GM23248 (cell line): ENCODE data around the gene NCF4. TPM values are rescaled to one million over a fixed set of nuclear protein-coding genes. Genes with fewer than 3 reads are reported as not detected.

ENCODE experiments used
- DNase-seq: peaks from one replicate; pipeline ENCODE4 v3.0.0-alpha.2; 2015
- H2AFZ ChIP-seq: fragments of 200-600 bp; sonication (generic); 2 replicates; pipeline ENCODE4 v1.6.1; 2016; ENCODE audit warnings: antibody characterized with exemption
- H3F3A ChIP-seq: fragments of 200-600 bp; sonication (generic); 2 replicates; pipeline ENCODE4 v1.6.1; 2016; ENCODE audit warnings: mild to moderate bottlenecking, antibody characterized with exemption, mixed run types; ENCODE audit not compliant: insufficient read depth
- H3K27ac ChIP-seq: fragments of 200-600 bp; sonication (generic); 2 replicates; pipeline ENCODE4 v1.5.1; 2016; ENCODE audit warnings: mild to moderate bottlenecking
- H3K27me3 ChIP-seq: fragments of 200-600 bp; sonication (generic); replicated peaks from 2 replicates; pipeline ENCODE4 v1.6.1; 2016; ENCODE audit warnings: mild to moderate bottlenecking; ENCODE audit not compliant: insufficient read depth
- H3K36me3 ChIP-seq: fragments of 200-600 bp; sonication (generic); 2 replicates; pipeline ENCODE4 v1.6.1; 2016; ENCODE audit warnings: low read depth, mild to moderate bottlenecking
- H3K4me1 ChIP-seq: fragments of 200-600 bp; sonication (generic); 2 replicates; pipeline ENCODE4 v1.6.1; 2016; ENCODE audit warnings: mild to moderate bottlenecking; ENCODE audit not compliant: insufficient read depth
- H3K4me2 ChIP-seq: fragments of 200-600 bp; sonication (generic); one replicate; pipeline ENCODE4 v1.6.1; 2016; ENCODE audit warnings: mild to moderate bottlenecking; ENCODE audit not compliant: unreplicated experiment
- H3K4me3 ChIP-seq: fragments of 200-600 bp; sonication (generic); 2 replicates; pipeline ENCODE4 v1.5.1; 2016; ENCODE audit warnings: mild to moderate bottlenecking
- H3K79me2 ChIP-seq: fragments of 200-600 bp; sonication (generic); 2 replicates; pipeline ENCODE4 v1.6.1; 2016; ENCODE audit warnings: mild to moderate bottlenecking; ENCODE audit not compliant: insufficient read depth
- H3K9ac ChIP-seq: fragments of 200-600 bp; sonication (generic); 2 replicates; pipeline ENCODE4 v1.6.1; 2016; ENCODE audit warnings: mild to moderate bottlenecking
- H3K9me2 ChIP-seq: fragments of 200-600 bp; sonication (generic); 2 replicates; pipeline ENCODE4 v1.6.1; 2016; ENCODE audit warnings: mixed run types, mild to moderate bottlenecking, moderate library complexity; ENCODE audit not compliant: insufficient read depth
- H3K9me3 ChIP-seq: fragments of 200-600 bp; sonication (generic); one replicate; pipeline ENCODE4 v1.6.1; 2017; ENCODE audit warnings: low read depth
- H4K20me1 ChIP-seq: fragments of 200-600 bp; sonication (generic); 2 replicates; pipeline ENCODE4 v1.6.0; 2016; ENCODE audit not compliant: insufficient read depth
- EZH2 ChIP-seq: fragments of 200-600 bp; sonication (generic); IDR thresholded peaks from 2 replicates; pipeline ENCODE4 v1.6.1; 2018; ENCODE audit warnings: antibody characterized with exemption, mild to moderate bottlenecking; ENCODE audit not compliant: insufficient read depth, poor library complexity, severe bottlenecking
- EZH2phosphoT487 ChIP-seq: fragments of 200-600 bp; sonication (generic); IDR thresholded peaks from 2 replicates; pipeline ENCODE4 v1.6.1; 2018; ENCODE audit warnings: antibody characterized with exemption, moderate library complexity, mild to moderate bottlenecking, low read depth; ENCODE audit not compliant: insufficient read depth
- WGBS, 2 experiments: methylation state at CpG; one replicate each; pipeline ENCODE4 v1.1.6; 2015 to 2017; ENCODE audit warnings: low lambda C conversion rate in 2 of 2, low coverage in 1 of 2; ENCODE audit errors: missing lambda C conversion rate in 2 of 2; 5-methylcytosine and 5-hydroxymethylcytosine counted together
- in situ Hi-C: fragments of 300-500 bp; cut with MboI; formaldehyde crosslinking; loops from 2 replicates; pipeline ENCODE4 v1.15.0; 2020
- polyA plus RNA-seq: library from polyadenylated mRNA; unstranded; fragments of >200 nt; fragmentation: Nextera tagmentation; extraction: Ambion mirVana; gene quantifications from 2 replicates; pipeline ENCODE4 v1.2.1, GENCODE V29; 2016
- total RNA-seq: library from RNA; depleted of rRNA; stranded (reverse); fragments of >200 nt; shearing (Covaris generic); gene quantifications from 2 replicates; pipeline ENCODE4 v1.2.3, GENCODE V29; 2014

NCF4 gene
- total and polyA plus RNA-seq, 2 experiments from 2014 or later = not detected

DNA sequence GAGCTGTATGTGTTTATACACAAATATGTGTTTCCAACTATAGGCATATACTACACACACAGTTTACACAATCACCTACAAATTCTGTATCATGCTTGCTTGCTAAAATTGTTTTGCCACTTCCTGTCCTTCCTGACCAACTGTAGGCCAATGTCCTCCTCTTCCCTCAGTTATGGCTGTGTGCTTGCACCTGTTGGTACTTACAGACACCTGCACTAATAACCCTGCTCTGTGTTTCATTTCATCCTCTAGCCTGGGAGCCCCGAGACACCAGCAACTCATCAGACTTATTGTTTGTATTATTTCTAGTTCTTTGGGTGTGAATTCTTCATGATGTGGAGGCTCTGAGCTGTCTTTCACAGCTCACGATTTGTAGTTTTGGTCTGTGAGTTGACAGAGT lies 1.8 kb upstream of the NCF4 start:
- TF ChIP-seq EZH2 (no peak), EZH2phosphoT487 (no peak)
- no peaks in the 10 kb centered on the region for H4K20me1 ChIP-seq
- H2AFZ ChIP-seq = no peak overlapping the region
- 0 out of 2 replicates have a peak, but pooled peaks cover 4% of the 10 kb centered on the region for H3K4me1 ChIP-seq
- no peak overlapping the region for H3K4me3 ChIP-seq
- no peaks in the 10 kb centered on the region for H3K9me3 ChIP-seq
- no peaks in the 10 kb centered on the region for H3K79me2 ChIP-seq
- peaks cover 20% of the 10 kb centered on the region for H3K27me3 ChIP-seq
- H3K9ac ChIP-seq = no peak overlapping the region
- no peak for DNase-seq
- in situ Hi-C loops = no loop called here
- H3K4me2 ChIP-seq = no peak overlapping the region
- no peaks in the 10 kb centered on the region for H3K36me3 ChIP-seq
- H3F3A ChIP-seq = no peaks in the 10 kb centered on the region
- 41 to 44% methylated on average over 2 of the region's 2 CpGs for WGBS, 2 experiments
- no peak overlapping the region for H3K27ac ChIP-seq
- H3K9me2 ChIP-seq = no peaks in the 10 kb centered on the region

DNA sequence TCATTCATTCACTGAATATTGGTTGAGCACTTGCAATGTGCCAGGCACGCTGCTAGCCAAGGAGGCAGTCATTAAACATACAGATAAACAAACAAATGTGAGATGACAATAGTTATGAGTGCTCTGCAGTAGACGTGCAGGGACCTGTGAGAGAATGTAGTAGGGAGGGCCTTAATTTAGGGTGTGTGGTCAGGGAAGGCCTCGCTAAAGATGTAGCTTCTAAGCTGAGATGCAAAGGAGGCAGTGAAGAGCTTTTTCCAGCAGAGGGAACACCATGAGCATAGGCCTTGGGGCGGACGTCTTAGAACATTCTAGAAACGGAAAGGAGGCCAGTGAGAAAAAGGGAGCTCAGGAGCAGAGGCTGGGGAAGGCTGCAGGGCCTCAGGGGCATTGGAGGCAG lies 789 bp upstream of the NCF4 start:
- H3K9me2 ChIP-seq = no peaks in the 10 kb centered on the region
- no peak overlapping the region for H2AFZ ChIP-seq
- peak; percentile 24 for DNase-seq
- no peaks in the 10 kb centered on the region for H4K20me1 ChIP-seq
- in situ Hi-C loops = loop anchor here (10.0 kb wide), 1 partner anchor 115 kb away; no protein-coding TSS in a partner anchor
- H3K9ac ChIP-seq = no peak overlapping the region
- H3F3A ChIP-seq = no peaks in the 10 kb centered on the region
- H3K27ac ChIP-seq = no peak overlapping the region
- H3K4me3 ChIP-seq = no peak overlapping the region
- no peak overlapping the region for H3K4me2 ChIP-seq
- no peaks in the 10 kb centered on the region for H3K36me3 ChIP-seq
- WGBS, 2 experiments = 33 to 39% methylated on average over 6 of the region's 6 CpGs
- TF ChIP-seq EZH2phosphoT487 (no peak), EZH2 (no peak)
- H3K4me1 ChIP-seq = 0 out of 2 replicates have a peak, but pooled peaks cover 4% of the 10 kb centered on the region
- H3K9me3 ChIP-seq = no peaks in the 10 kb centered on the region
- no peaks in the 10 kb centered on the region for H3K79me2 ChIP-seq
- H3K27me3 ChIP-seq = peaks cover 16% of the 10 kb centered on the region

DNA sequence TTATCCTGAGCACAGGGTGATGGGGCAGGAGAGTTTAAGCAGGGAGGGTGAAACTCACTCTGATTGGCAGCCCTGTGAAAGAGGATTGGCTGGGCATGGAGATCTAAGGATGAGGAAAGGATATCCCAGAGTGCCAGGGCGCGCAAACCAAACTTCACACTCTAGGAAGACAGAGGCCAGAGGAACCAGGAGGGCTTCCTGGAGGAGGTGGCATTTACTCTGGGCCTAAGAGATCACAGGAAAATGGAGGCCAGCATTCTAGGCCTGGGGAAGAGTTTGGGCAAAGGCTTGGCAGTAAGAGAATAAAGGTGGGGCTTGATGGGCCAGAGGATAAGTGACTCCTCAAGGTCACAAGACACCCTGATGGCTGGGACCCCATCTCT lies 377 bp upstream of the NCF4 start:
- in situ Hi-C loops = loop anchor here (10.0 kb wide), 1 partner anchor 114 kb away; no protein-coding TSS in a partner anchor

DNA sequence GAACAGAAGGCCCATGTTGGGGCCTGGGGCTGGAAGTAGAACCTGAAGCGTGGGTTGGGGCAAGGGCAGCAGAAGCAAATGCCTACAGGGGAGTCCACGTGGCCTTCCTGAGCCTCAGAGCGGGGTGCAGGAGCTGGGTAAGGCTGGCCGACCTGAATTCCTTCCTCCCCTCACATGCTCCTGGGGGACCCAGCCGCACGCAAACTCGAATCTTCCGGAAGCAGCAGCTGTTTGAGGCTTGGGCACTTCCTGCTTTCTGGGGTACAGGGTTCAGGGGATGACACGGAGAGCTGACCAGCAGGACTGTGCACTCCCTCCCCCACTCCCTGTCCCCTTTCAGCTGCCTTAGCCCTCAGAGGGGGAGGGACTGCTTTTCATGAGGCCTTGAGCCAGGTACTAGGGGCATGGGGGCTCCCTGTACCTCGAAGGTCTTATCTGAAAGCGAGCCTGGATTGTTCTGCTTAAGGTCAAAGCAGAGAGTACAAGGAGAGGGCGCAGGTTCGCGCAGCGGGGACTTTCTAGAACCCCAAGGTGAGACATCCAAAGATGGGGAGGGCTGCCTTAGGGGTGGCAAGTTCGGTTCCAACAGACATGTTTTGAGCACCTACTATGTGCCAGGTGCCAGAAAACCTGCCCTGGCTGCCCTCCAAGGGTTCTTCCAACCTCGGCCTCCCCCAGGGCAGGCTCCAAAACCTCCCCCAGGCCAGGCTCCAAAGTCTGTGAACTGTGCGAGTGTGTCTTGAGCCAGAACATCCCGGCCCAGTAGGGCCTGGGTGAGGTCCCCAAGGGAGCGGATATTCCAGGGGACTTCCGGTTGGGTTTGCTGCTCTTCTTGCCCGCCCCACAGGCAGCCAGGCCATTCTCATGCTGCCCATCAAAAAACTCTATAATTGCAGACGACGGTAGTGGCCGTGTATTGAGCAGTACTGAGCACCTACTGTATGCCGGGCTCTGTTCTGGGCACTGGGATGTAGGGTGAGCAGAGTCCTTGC lies 1.7 kb downstream of the NCF4 start:
- no peaks in the 10 kb centered on the region for H4K20me1 ChIP-seq
- H3K4me2 ChIP-seq = no peak overlapping the region
- H3K36me3 ChIP-seq = no peaks in the 10 kb centered on the region
- H3K9ac ChIP-seq = no peak overlapping the region
- peaks cover 16% of the 10 kb centered on the region for H3K27me3 ChIP-seq
- 58 to 63% methylated on average over 26 of the region's 26 CpGs for WGBS, 2 experiments
- no peaks in the 10 kb centered on the region for H3K9me2 ChIP-seq
- H2AFZ ChIP-seq = no peak overlapping the region
- no peaks in the 10 kb centered on the region for H3F3A ChIP-seq
- no peaks in the 10 kb centered on the region for H3K79me2 ChIP-seq
- TF ChIP-seq EZH2phosphoT487 = no peak
- no peak for TF ChIP-seq EZH2
- in situ Hi-C loops = loop anchor here (10.0 kb wide), 1 partner anchor 112 kb away; no protein-coding TSS in a partner anchor
- no peaks in the 10 kb centered on the region for H3K4me1 ChIP-seq
- DNase-seq = no peak
- no peaks in the 10 kb centered on the region for H3K9me3 ChIP-seq
- H3K4me3 ChIP-seq = no peak overlapping the region
- no peak overlapping the region for H3K27ac ChIP-seq

More for the DNA sequence above, 377 bp upstream of the NCF4 start:
- no peak overlapping the region for H3K27ac ChIP-seq
- H3F3A ChIP-seq = no peaks in the 10 kb centered on the region
- H3K4me2 ChIP-seq = no peak overlapping the region
- H3K4me3 ChIP-seq = no peak overlapping the region
- H3K9me3 ChIP-seq = no peaks in the 10 kb centered on the region
- H3K9me2 ChIP-seq = no peaks in the 10 kb centered on the region
- H3K79me2 ChIP-seq = no peaks in the 10 kb centered on the region
- TF ChIP-seq EZH2 (no peak), EZH2phosphoT487 (no peak)
- no peak overlapping the region for H3K9ac ChIP-seq
- 67 to 76% methylated on average over 2 of the region's 2 CpGs for WGBS, 2 experiments
- H3K36me3 ChIP-seq = no peaks in the 10 kb centered on the region
- no peak for DNase-seq
- no peaks in the 10 kb centered on the region for H4K20me1 ChIP-seq
- H3K4me1 ChIP-seq = 0 out of 2 replicates have a peak, but pooled peaks cover 4% of the 10 kb centered on the region
- H3K27me3 ChIP-seq = peaks cover 16% of the 10 kb centered on the region
- no peak overlapping the region for H2AFZ ChIP-seq
